ENCODE results near the gene CFAP77.

- TF ChIP-seq POLR2A (IDR thresholded peaks at IDR 0.05) = no peak
- TF ChIP-seq CTCF (IDR thresholded peaks at IDR 0.05) = no peak
These were observed 181.2 kb downstream of the CFAP77 start for GRCh38 chr9:132591244-132591643.

Data from prostate gland (tissue), 2 donors.